Inflammatory macrophage treated with lipopolysaccharide for 4 hours (primary cell): ENCODE data around the gene DDX46.
"Not testable (repeated sequence)": the region's sequence is repeated elsewhere in the genome, so short reads cannot be mapped to it uniquely, and the experiment has no call there.

Source experiments
- DNase-seq: peaks from one replicate; pipeline ENCODE4 v3.0.0-alpha.2; 2020

Gene DDX46

GRCh38 chr5:134787692-134788091 lies 29.1 kb downstream of the DDX46 start:
- DNase-seq = no peak

GRCh38 chr5:134791580-134791979 lies 33.0 kb downstream of the DDX46 start:
- no peak for DNase-seq

GRCh38 chr5:134792286-134792685 lies 33.7 kb downstream of the DDX46 start:
- DNase-seq = no peak

- DNase-seq = no peak
Measured at GRCh38 chr5:134793111-134793510, 34.5 kb downstream of the DDX46 start.

- no peak for DNase-seq
Measured at GRCh38 chr5:134794082-134794481, 35.5 kb downstream of the DDX46 start.

- DNase-seq = no peak
Measured at GRCh38 chr5:134794819-134795218, 36.2 kb downstream of the DDX46 start.

- DNase-seq = no peak
Measured at GRCh38 chr5:134798468-134798867, 39.9 kb downstream of the DDX46 start.

- DNase-seq = no peak
Measured at GRCh38 chr5:134803821-134804220, 45.2 kb downstream of the DDX46 start.

- peak; percentile 44 for DNase-seq
Measured at GRCh38 chr5:134813407-134813806, 54.8 kb downstream of the DDX46 start.

- peak; percentile 47 for DNase-seq
Measured at GRCh38 chr5:134813827-134814226, 55.2 kb downstream of the DDX46 start.

- no peak for DNase-seq
Measured at GRCh38 chr5:134817006-134817405, 58.4 kb downstream of the DDX46 start.

- no peak for DNase-seq
Measured at GRCh38 chr5:134818776-134819175, 60.2 kb downstream of the DDX46 start.

- DNase-seq = no peak
Measured at GRCh38 chr5:134819407-134819963, 60.9 kb downstream of the DDX46 start.

- DNase-seq = no peak
Measured at GRCh38 chr5:134821841-134822240, 63.3 kb downstream of the DDX46 start.

- DNase-seq = no peak
Measured at GRCh38 chr5:134824681-134825080, 66.1 kb downstream of the DDX46 start.

GRCh38 chr5:134825212-134825611 lies 66.6 kb downstream of the DDX46 start:
- peak; percentile 30 for DNase-seq

GRCh38 chr5:134833340-134834032 lies 74.9 kb downstream of the DDX46 start:
- DNase-seq = no peak

- DNase-seq = no peak
Measured at GRCh38 chr5:134835623-134836022, 77.0 kb downstream of the DDX46 start.

- no peak for DNase-seq
Measured at GRCh38 chr5:134837530-134838181, 79.1 kb downstream of the DDX46 start.

- DNase-seq = not testable (repeated sequence)
Measured at GRCh38 chr5:134838361-134838760, 79.8 kb downstream of the DDX46 start.

GRCh38 chr5:134840811-134841210 lies 82.2 kb downstream of the DDX46 start:
- no peak for DNase-seq

GRCh38 chr5:134844252-134844651 lies 85.7 kb downstream of the DDX46 start:
- no peak for DNase-seq

- no peak for DNase-seq
Measured at GRCh38 chr5:134845335-134845851, 86.8 kb downstream of the DDX46 start.
